A549 (cell line): ENCODE results near the gene FAM236B.
"Not testable (repeated sequence)": the region's sequence is repeated elsewhere in the genome, so short reads cannot be mapped to it uniquely, and the experiment has no call there.

Source experiments
- BHLHE40 ChIP-seq: IDR thresholded peaks from 2 replicates; pipeline ENCODE4 v1.6.1; 2012; ENCODE audit warnings: low read depth, low read length, inconsistent platforms
- CHD4 ChIP-seq: fragments of 200-600 bp; sonication (generic); IDR thresholded peaks from 2 replicates; pipeline ENCODE4 v1.6.1; 2016; ENCODE audit warnings: antibody characterized with exemption, mild to moderate bottlenecking, borderline replicate concordance
- EP300 ChIP-seq, 2 experiments: fragments of >200 bp; sonication (Bioruptor Twin); formaldehyde crosslinking; IDR thresholded peaks; 2 replicates in 1 of 2; 3 replicates in 1 of 2; pipeline ENCODE4 v1.6.1; 2016 to 2017
- POLR2A ChIP-seq: IDR thresholded peaks from 2 replicates; pipeline ENCODE4 v1.6.1; 2012; ENCODE audit warnings: mild to moderate bottlenecking, low read length
- POLR2AphosphoS2 ChIP-seq: conservative IDR thresholded peaks from 2 replicates; pipeline ENCODE4 v1.6.1; 2012; ENCODE audit warnings: low read length, improper control_type of control experiment, inconsistent platforms
- ZFP36 ChIP-seq: fragments of 450-650 bp; IDR thresholded peaks from 2 replicates; pipeline ENCODE4 v1.6.1; 2014; ENCODE audit warnings: borderline replicate concordance; ENCODE audit not compliant: partially characterized antibody
- TF ChIP-seq, protein P1 (sequence below): fragments of >200 bp; sonication (Bioruptor Twin); formaldehyde crosslinking; IDR thresholded peaks from 3 replicates; pipeline ENCODE4 v1.5.1; 2016

DNA sequence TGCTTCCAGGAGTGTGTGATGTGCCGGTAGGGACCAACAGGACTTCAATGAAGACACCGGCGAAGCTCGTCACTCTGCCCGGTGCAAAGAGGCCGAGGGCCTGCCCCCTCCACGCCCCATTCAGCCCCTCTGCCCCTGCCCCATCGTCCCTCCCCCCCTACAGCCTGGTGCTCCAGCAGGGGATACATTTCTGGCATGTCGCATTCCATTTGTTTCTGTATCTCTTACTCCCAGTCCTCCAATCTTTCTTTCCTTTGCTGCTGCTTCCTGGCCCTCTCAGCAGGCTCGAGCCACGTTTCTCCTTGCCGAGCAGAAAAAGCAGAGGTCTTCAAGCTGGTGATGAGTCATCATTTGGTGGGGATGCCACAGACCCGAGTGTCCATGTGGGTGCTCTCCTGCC lies 25.6 kb upstream of the FAM236B start, which contains the start of gene FAM236D:
- not testable (repeated sequence) for TF ChIP-seq ZFP36; CHD4; BHLHE40; POLR2A; EP300 (IDR thresholded peaks at IDR 0.05); POLR2AphosphoS2
- TF ChIP-seq, protein P1, sequence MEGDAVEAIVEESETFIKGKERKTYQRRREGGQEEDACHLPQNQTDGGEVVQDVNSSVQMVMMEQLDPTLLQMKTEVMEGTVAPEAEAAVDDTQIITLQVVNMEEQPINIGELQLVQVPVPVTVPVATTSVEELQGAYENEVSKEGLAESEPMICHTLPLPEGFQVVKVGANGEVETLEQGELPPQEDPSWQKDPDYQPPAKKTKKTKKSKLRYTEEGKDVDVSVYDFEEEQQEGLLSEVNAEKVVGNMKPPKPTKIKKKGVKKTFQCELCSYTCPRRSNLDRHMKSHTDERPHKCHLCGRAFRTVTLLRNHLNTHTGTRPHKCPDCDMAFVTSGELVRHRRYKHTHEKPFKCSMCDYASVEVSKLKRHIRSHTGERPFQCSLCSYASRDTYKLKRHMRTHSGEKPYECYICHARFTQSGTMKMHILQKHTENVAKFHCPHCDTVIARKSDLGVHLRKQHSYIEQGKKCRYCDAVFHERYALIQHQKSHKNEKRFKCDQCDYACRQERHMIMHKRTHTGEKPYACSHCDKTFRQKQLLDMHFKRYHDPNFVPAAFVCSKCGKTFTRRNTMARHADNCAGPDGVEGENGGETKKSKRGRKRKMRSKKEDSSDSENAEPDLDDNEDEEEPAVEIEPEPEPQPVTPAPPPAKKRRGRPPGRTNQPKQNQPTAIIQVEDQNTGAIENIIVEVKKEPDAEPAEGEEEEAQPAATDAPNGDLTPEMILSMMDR, result not testable (repeated sequence)
